ENCODE measurements around the gene CDH13. TPM values are rescaled to one million over a fixed set of nuclear protein-coding genes. Genes with fewer than 3 reads are reported as not detected.

The CDH13 gene
- total and polyA plus RNA-seq, 9 of the 15 experiments (the other 6 are each of a cell fraction or from before 2014, with no cell fraction given), result 0.03 TPM; not detected in 8

GRCh38 chr16:83390759-83391158 is 764.0 kb downstream of the CDH13 start:
- no peak overlapping the region for H2AFZ ChIP-seq (ENCODE audit: low read depth, low read length)
- no TSS peak for BruUV-seq (replicated peaks)
- no peaks in the 10 kb centered on the region for H3K4me1 ChIP-seq (replicated peaks in 1 of 2; ENCODE audit: control insufficient read depth in 2 of 2, insufficient read depth in 2 of 2, low read length in 2 of 2)
- H3K4me3 ChIP-seq, result no peak overlapping the region
- H3K27ac ChIP-seq (ENCODE audit: extremely low read depth, low read depth, low read length), result no peak overlapping the region
- H3K27me3 ChIP-seq (ENCODE audit: control insufficient read depth in 2 of 2, insufficient read depth in 2 of 2, low read length in 2 of 2), result no peaks in the 10 kb centered on the region
- 0% methylated on average over 3 of the region's 3 CpGs for WGBS (ENCODE audit: insufficient coverage, low coverage, missing lambda C conversion rate)
- no peak overlapping the region for H3K4me2 ChIP-seq (ENCODE audit: insufficient read depth, low read length)
- H3K9me3 ChIP-seq (replicated peaks; ENCODE audit: control insufficient read depth, insufficient read depth, low read depth, low read length), result no peaks in the 10 kb centered on the region
- no peak overlapping the region for H3K9ac ChIP-seq (ENCODE audit: insufficient read depth in 1 of 2, low read depth in 2 of 2, low read length in 2 of 2)
- H3K36me3 ChIP-seq (ENCODE audit: control insufficient read depth, insufficient read depth, low read length), result no peaks in the 10 kb centered on the region
- H3K9me1 ChIP-seq (ENCODE audit: control insufficient read depth, insufficient read depth, low read length), result no peaks in the 10 kb centered on the region
- H3K79me2 ChIP-seq (ENCODE audit: control insufficient read depth, insufficient read depth, low read length), result no peaks in the 10 kb centered on the region
- POLR2A ChIA-PET, result no interaction called here
- CTCF ChIA-PET (ENCODE audit: low intra/inter-chr PET ratio), result no interaction called here
- in situ Hi-C loops (cut with MboI), result no loop called here
- FAIRE-seq (no peak), DNase-seq (ENCODE audit: extremely low read depth in 1 of 4, low spot score in 3 of 4) (no peak), ATAC-seq (no peak)
- intact Hi-C loops (cut with micrococcal nuclease), result no loop called here
- TF ChIP-seq POLR2AphosphoS5 (IDR thresholded peaks at IDR 0.05; ENCODE audit: control insufficient read depth, insufficient read depth, low read depth, low read length) (no peak), ZFP91 (CRISPR knock-in tag; IDR thresholded peaks at IDR 0.05) (no peak), CLOCK (CRISPR knock-in tag; IDR thresholded peaks at IDR 0.05; ENCODE audit: borderline replicate concordance) (no peak)
- no peaks in the 10 kb centered on the region for H4K20me1 ChIP-seq (replicated peaks; ENCODE audit: control insufficient read depth, insufficient read depth, low read length)

Data from K562 (cell line).